GM04503 (cell line): ENCODE data around the gene TSPAN13.
"Not testable (repeated sequence)": the region's sequence is repeated elsewhere in the genome, so short reads cannot be mapped to it uniquely, and the experiment has no call there.

Source experiments
- DNase-seq: peaks from one replicate; pipeline ENCODE4 v3.0.0-alpha.2; 2012; ENCODE audit warnings: low read depth

The TSPAN13 gene

DNA sequence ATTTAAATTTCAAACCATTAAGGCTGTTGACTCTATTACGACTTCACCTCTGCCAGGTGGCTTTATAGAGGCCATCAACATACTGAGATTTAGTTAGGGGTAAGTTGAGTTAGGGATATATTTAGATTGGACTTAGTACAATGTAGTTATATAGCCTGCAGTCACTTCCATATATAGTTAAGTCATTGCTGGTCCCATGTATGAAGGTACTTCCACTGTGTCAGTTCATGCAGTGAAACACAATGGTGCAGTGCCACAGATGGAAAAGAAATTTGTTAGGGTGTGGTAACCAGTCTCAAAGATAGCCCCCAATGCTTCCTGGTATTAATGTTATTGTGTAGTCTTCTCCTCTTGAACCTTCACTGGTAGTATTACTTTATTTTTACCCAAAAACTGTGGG lies 12.6 kb upstream of the TSPAN13 start:
- DNase-seq, result no peak

DNA sequence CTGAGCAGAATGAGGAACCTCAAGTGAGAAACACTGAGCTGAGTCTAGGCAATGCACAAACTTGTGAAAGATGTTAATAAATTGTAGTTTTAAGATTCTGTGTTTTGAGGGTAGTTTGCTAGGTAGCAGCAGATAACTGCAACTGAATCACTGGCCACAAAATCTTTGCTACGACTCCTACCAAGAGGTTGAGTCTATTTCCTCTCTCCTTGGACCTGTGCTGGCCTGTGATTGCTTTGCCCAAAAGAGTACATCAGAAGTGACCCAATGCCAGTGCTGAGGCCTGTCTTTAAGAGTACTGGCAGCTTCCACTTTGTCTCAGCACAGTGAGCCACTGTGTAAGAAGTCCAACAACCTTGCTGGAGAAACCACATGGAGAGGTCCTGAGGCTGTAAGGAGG lies 11.9 kb upstream of the TSPAN13 start:
- no peak for DNase-seq

DNA sequence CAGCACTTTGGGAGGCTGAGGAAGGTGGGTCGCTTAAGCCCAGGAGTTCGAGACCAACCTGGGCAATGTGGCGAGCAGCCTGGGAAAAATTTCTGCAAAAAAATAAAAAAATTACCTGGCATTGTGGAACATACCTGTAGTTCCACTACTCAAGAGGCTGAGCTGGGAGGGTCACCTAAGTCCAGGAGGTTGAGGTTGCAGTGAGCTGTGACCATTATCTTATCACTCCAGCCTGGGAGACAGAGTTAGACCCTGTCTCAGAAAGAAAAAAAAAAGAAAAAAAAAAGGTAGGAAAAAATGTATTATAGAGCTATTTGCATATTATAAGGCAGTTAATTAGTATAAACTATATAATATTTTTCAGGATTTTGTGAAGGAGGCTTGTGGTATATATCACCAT lies 11.0 kb upstream of the TSPAN13 start:
- DNase-seq, result no peak

DNA sequence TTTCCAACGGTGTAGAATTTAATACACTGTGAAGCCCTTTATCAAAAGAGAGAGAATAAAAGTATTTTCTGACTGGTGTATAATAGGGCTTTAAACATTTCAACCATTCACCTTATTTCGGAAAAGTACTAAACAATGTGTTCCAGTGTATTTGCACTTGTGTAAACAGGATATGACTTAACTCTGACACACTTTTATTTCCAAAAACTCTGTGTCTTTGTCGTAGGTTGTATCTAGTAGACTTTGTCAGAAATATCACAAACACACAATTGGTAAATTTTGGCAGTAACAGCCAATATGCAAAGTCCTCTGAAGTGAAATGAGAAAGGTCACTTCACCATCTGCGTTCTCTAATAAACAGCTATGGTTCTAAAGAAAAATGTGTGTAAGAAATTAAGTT lies 10.3 kb upstream of the TSPAN13 start:
- no peak for DNase-seq

DNA sequence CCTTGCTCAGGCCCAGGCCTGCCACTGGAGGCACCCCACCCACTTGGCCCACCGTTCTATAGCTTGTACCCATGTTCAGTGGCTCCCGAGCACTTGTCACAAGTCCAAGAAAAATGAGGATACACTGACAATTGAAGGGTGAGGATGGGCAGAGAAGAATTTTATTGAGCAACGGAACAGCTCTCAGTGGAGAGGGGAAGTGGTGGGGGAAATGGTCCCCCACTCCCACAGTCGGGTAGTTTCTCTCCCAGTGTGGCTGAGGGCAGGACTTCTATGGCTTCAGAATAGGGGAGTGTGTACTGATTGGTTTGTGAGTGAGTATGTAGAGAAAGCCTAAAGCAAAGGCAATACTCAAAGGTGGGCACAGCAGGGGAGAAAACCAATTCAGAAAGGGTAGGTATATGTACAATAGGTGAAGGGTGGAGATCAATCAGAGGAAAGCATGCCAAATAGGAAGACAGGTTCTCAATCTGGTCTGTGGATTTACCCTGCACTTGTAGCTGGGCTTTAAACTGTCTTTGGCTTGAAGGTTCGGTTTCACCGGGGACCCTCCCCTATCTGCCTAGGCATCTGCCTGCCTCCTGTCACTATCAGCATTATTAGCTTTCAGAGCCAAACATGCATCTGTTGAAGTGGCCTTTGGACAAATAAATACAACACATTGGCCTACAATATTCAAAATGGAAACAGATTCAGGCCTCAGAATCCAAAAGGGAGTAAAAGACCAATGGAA lies 8.9 kb upstream of the TSPAN13 start:
- no peak for DNase-seq

DNA sequence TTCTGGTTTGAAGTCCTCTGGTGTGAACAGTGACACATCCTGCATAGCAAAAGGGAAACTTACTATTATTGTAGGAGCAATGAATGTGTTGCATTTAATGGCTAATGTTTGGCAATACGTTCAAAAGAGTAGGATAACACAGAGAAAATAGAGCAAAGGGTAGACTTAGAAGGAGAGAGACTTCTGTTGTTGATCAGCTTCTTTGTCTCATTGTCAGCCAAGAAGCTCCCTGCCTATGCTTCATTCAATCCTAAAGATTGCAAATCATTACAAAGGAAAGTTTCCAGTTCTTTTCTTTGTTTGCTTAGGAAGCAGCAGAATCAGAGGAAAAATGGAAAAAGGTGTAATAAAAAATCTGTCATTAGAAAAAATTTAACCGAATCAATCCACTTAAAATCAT lies 7.9 kb upstream of the TSPAN13 start:
- no peak for DNase-seq

DNA sequence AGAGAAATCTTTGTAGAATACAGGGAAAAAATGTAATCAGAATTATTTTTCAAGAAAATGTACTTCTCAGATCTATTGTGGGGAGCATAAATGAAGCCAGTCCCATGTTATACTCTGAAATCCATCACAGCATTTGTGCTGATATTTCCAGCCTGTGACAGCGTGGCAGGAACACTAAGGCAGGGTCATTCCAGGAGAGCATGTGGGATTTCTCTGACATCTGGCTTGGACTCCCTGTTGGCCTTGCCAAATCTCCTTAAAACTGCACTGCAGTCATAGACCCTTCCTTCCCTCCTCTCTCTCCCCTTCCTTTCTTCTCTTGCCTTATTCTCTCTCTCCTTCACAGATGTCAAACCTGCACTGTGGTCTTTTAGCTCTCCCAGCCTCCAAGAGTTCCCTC lies 6.5 kb upstream of the TSPAN13 start:
- DNase-seq, result no peak

DNA sequence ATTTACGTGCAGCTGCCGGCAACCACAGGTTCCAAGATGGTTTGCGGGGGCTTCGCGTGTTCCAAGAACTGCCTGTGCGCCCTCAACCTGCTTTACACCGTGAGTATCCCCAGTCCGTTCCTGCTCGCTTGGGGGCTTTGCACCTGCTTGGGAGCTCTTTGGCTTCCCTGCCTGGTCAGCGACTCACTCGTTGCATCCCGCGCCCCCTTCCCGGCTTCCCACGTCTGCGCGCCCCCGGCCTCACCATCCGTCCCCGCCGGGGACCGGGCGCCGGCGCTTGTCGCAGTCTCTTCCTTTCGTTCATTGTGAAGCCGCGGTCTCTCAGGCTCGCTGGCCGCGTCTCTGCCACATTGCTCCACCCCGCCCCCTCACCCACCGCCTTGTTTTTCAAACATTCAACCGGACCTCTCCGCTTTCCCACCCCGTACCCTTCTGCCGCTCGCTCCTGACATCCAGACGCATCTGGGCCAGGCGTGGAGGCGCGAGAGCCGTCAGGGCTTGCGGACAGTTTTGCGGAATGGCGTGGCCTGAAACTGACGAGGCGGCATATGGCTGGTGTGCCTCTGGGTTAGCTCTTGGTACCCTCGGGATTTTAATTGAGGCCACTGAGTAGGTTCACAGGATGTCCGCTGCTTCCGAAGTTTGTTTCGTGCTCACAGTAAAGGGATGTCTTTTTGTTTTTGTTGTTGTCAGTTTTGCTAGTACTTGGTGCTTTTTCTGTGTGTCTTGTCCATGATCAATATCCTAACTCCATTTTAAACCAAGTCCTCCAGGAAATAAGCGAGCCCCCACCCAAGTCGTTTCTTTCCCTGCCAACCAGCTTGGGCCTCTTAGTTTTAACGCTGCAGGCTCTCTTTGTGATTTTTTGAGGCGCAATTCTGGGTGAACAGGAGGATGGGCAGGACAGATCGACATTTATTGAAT lies 639 bp downstream of the TSPAN13 start:
- no peak for DNase-seq

DNA sequence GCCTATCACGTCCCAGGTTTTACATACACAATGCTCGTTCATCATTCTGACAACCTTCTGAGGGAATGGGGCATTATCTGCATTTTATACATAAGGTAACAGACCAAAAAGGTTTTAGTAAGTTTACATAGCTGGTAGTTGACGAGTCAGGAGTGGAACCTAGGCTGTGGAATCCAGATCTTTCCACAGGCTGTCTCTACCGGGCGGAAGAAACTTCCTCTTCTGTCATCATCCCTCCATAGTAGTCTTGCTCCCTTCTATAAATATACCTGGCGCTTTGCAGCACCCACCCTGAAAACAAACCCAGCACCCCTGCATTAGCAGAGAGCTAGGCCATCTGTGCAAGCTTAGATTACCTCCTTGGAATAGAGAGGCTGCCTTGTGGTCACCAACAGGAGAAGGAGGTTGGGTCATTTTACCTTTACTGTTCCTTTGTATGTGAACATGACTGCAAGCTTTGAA lies 1.3 kb downstream of the TSPAN13 start:
- no peak for DNase-seq

DNA sequence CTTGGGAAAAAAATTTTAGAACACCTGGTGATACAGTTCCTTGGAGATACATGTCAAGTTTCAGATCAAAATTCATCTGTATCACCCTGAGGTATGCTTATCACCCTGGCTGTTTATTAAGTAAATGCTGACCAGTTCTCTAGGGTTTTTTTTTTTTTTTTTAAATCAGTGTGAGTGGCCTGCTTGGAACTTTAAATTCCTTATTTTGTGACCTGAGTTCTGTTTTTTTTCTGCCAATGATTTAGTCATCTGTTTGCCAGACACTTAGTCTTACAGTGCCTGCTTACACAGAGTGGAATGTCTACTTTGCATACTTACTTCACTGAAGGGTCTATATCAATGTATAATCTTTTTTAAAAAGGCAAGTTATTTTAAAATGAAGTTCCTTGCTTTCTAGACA lies 1.8 kb downstream of the TSPAN13 start:
- no peak for DNase-seq

DNA sequence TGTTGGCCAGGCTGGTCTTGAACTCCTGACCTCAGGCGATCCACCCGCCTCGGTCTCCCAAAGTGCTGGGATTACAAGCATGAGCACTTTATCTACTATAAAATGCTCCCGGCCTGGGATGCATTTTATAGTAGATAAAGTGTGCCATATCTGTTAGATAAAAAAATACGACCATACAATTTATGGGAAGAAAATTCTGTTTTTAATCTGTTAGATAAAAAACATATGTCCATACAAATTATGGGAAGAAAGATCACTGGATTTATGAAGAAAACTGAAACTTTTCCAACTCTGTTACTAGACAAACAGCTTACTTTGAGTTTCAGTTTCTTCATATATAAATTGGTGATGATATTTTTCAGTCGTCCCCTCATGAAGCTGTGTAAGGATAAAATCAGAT lies 4.5 kb downstream of the TSPAN13 start:
- no peak for DNase-seq

DNA sequence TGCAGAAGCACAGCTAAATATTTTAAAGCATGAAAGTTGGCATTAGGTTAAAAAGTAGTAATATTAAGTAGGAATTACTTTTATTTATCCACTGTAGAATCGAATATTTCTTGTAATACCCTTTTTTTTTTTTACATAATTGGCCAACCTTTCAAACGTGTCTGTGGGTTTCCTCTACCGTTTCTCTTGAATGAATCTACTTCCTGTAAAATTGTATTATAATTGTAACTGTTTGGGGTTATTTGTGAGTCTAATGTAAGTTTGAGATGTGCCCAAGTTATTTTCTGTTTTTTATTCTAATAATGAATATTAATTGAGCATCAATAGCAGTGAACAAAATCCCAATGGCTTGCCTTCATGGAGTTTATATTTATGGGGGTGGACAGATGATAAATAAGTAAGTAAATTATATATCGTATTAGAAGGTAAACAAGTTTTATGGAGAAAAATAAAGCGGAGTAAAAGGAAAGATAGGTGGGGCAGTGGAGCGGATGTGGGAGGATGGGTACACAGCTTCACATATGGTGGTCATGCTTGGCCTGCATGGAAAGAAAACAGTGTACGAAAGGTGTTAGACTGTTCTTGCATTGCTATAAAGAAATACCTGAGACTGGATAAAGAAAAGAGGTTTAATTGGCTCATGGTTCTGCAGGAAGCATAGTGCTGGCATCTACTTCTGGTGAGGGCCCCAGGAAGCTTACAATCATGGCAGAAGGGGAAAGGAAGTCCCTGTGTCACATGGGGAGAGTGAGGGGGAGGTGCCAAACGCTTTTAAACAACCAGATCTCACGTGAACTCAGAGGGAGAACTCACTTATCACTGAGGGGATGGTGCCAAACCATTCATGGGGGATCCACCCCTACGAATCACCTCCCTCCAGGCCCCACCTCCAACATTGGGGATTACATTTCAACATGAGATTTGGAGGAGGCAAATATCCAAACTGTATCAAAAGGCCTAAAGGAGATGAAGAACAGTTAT lies 5.4 kb downstream of the TSPAN13 start:
- no peak for DNase-seq

DNA sequence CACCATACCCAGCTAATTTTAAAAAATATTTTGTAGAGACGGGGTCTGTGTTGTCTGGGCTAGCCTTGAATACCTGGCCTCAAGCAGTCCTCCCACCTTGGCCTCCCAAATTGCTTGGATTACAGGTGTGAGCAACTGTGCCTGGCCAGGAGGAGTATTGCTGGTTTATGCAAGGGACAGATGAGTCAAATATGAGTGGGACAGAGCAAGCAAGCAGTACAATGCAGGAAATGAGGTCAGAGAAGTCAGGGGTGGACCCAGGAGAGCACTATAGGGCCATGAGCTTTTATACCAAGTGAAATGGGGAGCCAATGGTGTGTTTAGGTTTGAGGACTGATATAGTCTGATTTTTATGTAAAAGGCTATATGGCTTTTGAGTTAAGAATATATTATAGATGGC lies 6.3 kb downstream of the TSPAN13 start:
- no peak for DNase-seq

DNA sequence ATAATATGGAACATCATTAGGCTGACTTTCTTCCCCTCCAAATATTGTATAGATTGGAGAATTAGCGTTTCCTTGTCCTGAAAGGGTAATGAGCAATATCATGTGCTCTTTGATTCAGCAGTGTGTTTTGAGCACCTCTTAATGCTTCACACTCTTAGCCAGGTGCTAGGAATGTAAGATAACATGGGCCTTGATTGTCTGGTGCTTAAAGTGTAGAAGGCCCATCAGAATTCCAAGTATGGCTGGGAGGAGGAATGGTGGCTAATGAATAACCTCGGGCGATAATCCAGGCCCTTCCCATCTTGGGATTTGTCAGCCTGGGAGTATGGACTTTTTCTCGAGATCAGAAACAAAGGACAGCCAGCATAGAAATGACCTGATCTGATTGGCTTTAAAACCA lies 8.6 kb downstream of the TSPAN13 start:
- DNase-seq, result no peak

DNA sequence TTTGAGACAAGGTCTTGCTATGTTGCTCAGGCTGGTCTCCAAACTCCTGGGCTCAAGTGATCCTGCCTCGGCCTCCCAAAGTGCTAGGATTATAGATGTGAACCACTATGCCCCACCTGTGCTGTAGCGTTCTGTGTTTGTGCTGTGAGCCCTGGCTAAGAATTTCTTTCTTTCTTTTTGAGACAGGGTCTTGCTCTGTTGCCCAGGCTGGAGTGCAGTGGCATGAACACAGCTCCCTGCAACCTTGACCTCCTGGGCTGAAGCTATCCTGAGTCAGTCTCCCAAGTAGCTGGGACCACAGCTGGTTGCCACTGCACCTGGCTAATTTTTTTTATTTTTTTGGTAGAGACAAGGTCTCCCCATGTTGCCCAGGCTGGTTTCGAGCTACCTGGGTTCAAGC lies 11.4 kb downstream of the TSPAN13 start:
- no peak for DNase-seq

DNA sequence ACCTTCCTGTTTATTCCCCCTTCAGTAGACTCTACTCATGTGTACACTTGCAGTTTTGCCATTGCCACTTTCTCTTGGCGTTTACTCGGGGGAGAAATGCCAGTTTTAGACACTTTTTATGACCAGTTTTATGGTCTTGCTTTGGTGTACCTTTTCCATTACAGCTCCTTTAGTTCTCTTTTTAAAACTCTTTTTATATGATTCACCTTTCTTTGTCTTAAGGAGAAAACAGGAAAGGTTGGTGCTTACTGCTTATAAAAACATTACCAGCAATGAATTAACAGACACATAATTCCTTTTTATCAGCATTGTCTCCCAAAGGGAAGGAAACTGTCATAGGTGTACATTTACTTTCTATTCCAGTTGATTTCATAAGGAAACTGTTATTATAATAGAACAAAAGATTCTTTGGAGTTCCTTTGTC lies 11.9 kb downstream of the TSPAN13 start:
- no peak for DNase-seq

DNA sequence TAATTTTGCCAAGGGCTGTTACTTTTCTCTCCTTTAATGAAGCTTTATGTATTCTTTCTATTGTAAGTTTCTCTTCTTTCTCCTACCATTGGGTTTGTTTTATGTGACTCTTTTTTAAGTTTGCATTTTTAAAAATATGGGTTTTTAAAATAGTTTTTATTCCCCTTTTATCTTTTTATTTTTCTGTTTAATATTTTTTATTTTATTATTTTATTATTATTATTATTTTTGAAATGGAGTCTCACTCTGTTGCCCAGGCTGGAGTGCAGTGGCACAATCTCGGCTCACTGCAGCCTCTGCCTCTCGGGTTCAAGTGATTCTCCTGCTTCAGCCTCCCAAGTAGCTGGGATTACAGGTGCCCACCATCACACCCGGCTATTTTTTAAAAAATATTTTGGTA lies 16.4 kb downstream of the TSPAN13 start:
- DNase-seq, result not testable (repeated sequence)

DNA sequence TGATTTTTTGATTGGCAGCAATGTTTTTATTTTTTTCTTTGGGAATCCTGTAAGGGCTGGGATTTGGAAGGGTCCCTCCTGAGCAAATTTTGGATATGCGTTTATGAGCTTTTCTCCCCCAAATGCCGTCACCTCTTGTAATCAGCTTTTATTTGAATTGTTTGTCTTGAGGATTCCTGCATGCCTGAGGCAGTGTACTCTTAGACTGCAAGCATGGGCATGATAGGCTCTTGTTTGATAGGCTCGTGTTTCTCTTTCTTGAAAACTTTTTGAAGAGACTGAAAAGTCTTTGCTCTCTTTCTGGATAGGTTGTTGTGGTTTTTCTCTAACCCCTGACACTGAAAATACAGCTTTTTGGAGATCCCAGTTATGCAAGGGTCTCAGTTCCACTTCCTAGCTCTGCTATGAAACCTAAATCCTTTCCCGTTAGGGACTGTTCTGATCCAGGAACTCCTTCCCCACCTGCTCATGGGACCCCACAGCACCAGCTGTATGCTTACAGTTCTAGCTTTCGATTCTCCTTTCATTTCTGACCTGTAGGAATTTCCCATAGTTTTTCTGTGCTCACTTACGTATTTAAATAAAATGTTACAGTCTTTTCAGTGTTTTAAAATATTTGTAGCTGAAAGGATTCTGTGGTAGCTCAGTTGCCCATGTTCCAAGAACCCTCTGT lies 17.2 kb downstream of the TSPAN13 start:
- no peak for DNase-seq

DNA sequence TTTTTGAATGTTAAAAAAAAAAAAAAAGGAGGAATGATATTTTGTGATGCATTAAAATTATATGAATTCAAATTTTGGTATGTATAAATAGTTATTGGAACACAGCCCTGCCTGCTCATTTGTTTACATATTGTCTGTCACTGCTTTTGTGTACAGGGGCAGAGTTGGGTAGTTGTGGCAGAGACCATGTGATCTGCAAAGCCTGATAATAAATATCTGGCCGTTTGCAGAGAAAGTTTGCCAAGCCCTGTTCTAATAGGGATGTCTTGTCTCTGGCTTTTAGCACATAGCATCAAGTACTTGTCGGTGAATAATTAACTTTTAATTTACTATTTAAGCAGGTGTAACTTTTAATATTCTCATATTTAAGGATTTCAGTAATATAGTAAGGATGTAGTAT lies 19.8 kb downstream of the TSPAN13 start:
- DNase-seq, result no peak

DNA sequence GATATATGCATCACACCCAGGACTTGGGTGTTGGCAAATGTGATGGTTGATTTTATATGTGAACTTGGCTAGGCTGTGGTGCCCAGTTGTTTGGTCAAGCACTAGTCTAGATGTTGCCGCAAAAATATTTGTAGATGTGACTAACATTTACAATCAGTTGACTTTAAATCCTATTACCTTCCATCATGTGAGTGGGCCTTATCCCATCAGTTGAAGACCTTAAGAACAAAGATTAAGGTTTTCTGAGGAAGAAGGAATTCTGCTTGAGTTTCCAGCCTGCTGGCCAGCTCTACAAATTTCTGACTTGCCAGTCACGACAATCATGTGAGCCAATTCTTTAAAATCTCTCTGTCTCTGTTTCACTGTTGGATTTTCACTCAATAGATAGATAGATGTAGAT lies 20.3 kb downstream of the TSPAN13 start:
- no peak for DNase-seq

DNA sequence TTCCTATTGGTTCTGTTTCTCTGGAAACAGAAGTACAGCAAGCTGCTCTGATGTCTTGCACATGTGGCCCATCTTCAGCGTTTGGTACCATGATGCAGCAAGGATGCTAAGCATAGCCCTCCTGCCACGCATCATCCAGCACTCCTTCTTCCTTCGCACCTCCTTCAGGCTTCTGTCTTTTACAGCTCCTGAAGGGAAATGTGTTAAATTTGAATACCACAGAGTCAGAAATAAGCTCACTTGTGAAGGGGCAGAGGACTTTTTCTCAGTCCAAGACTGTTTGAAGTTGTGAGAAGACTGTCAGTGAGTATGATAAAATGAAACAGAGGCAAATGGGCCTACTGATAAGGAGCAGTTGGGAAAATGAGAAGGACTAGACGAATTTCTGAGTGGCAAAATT lies 20.7 kb downstream of the TSPAN13 start:
- no peak for DNase-seq

DNA sequence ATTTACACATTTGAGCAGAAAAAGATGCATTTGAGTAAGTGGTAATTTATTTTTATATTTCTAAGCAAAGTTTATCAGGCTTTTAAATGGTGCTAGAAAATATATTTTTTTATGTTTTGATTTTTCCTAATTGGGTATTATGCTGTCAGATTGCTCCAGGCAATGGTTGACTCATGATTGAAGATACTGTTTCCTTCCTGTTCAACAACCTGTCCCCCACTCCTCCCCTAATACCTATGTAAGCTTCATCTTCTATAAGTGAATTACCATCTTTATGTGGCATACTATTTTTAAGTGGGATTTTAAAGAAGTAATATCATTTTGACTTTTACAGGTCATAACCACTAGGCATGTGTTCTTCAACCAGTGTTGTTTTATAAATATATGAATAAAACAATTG lies 21.4 kb downstream of the TSPAN13 start:
- DNase-seq, result no peak
